ENCODE results near the gene TMC4. TPM values are rescaled to one million over a fixed set of nuclear protein-coding genes. Genes with fewer than 3 reads are reported as not detected.

Gene TMC4
- total RNA-seq, 2 experiments from 2014 or later: 0.26 to 0.27 TPM

DNA sequence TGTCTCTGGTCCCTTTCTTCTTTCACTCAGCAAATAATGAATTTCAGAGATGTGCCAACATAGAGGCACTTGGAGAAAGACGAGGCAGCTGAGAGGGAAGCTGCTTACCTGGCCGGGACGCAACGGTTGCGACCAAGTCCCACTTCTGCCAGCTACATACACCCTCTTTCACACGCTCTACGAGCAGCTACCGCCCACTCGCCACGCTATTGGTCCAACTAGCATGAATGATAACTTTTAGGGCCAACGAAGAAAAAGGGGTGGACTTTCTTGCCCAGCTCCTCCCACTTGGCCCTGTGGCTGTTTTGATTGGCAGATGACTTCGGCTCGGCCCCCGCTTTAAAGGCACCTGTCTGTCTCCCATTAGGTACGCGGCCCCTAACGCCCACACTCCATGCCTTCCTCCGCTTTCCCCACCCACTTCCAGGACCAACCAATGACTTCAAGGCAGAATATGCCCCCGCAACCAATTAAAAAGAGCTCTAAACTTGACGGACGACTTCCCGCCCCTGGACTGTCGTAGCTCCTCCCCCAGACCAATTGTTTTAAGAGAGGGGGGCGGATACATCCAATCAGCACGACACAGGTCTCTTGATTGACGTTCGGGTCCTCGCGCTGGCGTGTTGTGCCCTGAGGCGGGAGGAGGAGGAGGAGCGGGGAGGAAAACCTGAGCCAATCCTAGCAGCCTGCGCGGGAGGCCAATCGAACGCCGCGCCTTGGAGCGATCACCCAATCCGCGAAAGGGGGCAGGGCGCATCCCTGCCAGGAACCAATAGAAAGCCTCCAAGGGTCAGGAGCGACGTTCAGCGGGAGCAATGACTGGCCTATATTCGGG lies 35.9 kb downstream of the TMC4 start:
- Mint-ChIP-seq H3K4me3 (peak overlapping the region; percentile 86), H3K9me3 (no peaks in the 10 kb centered on the region), H3K27ac (peak overlapping the region; percentile 76), H3K4me1 (ENCODE audit: low read depth) (peaks cover 50% of the 10 kb centered on the region), H3K36me3 (peaks cover 3% of the 10 kb centered on the region), H3K27me3 (no peaks in the 10 kb centered on the region)
- POLR2A ChIA-PET: interaction anchor here (0.8 to 3.0 kb wide), 13 partner anchors 18 to 326 kb away, joined by 3 to 17 read pairs (median 5); partner anchors contain the start of genes LENG1, LENG9, MBOAT7 and MYADM
- CTCF ChIA-PET: interaction anchor here (0.6 to 1.6 kb wide), 6 partner anchors 19 to 129 kb away, joined by 3 to 9 read pairs (median 4); partner anchors contain the start of genes LENG1, MBOAT7, PRPF31 and TFPT
- intact Hi-C loops (cut with micrococcal nuclease): loop anchor here (1.0 kb wide), 6 partner anchors 22 to 268 kb away; partner anchors contain the start of genes LENG1, NDUFA3, PRPF31 and TFPT
- peak; percentile 100 for DNase-seq

DNA sequence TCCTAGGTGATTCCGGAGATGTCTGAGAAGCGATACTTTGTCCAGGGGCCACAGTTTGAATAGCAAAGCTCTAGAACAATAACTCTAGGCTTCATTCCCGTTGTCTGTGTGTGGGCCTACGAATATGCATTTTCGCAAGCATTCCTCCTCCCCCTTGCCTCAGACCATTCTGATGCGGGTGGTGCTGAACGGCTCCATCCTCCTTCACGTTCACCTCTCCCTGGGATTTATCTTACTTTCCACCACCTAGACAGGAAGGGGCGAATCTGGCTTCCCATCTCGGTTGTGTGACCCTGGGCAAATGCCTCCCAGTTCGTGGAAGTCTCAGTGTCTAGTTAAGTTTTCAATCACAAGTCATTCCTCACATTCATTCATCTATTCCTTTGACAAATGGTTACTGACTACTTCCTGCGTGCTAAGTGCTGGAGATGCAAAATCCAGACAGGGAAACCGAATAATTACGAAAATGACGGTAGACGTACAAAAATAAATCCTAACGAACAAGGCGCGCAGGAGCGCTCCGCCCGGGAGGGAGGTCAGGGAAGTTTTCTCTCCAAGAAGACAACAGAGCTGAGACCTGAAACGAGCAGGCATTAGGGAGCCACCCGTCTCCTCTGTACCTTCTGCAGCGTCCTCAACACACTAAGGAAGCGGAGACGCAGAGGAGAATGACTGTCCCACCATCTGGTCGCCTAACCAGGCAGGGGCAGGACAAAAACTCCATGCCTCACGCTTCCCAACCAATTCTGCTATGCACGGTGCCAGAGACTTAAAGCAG lies 36.7 kb downstream of the TMC4 start:
- ChIA-PET CTCF (interaction anchor here (1.1 to 1.6 kb wide), 3 partner anchors 24 to 53 kb away, joined by 3 to 9 read pairs (median 9); partner anchors contain the start of genes LENG1 and MBOAT7), POLR2A (interaction anchor here (0.8 to 3.0 kb wide), 12 partner anchors 19 to 327 kb away, joined by 3 to 17 read pairs (median 6); partner anchors contain the start of genes LENG1, LENG9, MBOAT7 and MYADM)
- H3K36me3 Mint-ChIP-seq: peaks cover 8% of the 10 kb centered on the region
- intact Hi-C loops (cut with micrococcal nuclease): no loop called here
- H3K4me3 Mint-ChIP-seq: peak overlapping the region; percentile 86
- no peaks in the 10 kb centered on the region for H3K9me3 Mint-ChIP-seq
- H3K27me3 Mint-ChIP-seq: no peaks in the 10 kb centered on the region
- H3K27ac Mint-ChIP-seq: peak overlapping the region; percentile 76
- H3K4me1 Mint-ChIP-seq (ENCODE audit: low read depth): peaks cover 42% of the 10 kb centered on the region
- DNase-seq: no peak

DNA sequence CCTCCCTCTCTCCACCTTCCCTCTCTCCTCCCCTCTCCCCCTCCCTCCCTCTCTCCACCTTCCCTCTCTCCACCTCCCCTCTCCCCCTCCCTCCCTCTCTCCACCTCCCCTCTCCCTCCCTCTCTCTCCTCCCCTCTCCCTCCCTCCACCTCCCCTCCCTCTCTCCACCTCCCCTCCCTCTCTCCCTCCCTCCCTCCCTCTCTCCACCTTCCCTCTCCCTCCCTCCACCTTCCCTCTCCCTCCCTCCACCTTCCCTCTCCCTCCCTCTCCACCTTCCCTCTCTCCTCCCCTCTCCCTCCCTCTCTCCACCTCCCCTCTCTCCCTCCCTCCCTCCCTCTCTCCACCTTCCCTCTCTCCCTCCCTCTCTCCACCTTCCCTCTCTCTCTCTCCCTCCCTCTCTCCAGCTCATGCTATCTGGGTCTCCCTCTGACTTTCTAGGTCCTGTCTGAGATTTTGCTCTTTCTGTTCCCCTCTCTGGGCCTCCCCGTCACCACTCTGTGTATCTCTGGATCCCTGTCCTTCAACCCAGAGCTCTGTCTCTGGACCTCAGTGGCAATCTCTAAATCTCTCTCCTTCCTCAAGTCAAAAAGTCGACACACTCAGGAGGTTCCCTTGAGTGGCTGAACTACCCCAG lies 38.9 kb downstream of the TMC4 start:
- Mint-ChIP-seq H3K4me3 (no peak overlapping the region), H3K9me3 (no peaks in the 10 kb centered on the region), H3K4me1 (ENCODE audit: low read depth) (peaks cover 21% of the 10 kb centered on the region), H3K27ac (peak overlapping the region; percentile 9), H3K27me3 (no peaks in the 10 kb centered on the region), H3K36me3 (peaks cover 11% of the 10 kb centered on the region)
- intact Hi-C loops (cut with micrococcal nuclease): no loop called here
- no peak for DNase-seq
- ChIA-PET CTCF (no interaction called here), POLR2A (no interaction called here)

DNA sequence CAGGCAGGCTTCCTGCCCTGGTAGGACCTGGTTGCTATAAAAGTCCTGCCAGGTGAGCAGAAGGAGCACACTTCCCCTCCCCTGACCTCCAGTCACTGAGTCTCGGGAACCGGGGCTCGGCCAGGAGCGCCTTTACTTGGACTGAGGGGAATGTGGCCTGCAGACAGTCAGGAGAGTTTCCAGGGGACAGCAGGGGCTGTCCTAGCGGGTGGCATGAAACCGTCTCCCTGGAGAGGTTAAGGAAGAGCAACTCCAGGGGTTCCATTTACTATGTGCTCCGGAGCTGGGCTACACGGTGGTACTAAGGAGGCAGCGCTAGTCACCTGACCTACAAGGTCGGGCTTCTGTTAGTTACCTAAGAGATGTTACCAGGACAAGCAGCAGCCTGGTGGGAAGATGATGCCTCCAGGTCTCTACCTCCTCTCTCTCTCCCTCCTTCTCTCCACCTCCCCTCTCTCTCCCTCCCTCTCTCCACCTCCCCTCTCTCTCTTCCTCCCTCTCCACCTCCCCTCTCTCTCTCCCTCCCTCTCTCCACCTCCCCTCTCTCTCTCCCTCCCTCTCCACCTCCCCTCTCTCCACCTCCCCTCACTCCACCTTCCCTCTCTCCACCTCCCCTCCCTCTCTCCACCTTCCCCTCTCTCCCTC lies 39.5 kb downstream of the TMC4 start:
- intact Hi-C loops (cut with micrococcal nuclease): no loop called here

DNA sequence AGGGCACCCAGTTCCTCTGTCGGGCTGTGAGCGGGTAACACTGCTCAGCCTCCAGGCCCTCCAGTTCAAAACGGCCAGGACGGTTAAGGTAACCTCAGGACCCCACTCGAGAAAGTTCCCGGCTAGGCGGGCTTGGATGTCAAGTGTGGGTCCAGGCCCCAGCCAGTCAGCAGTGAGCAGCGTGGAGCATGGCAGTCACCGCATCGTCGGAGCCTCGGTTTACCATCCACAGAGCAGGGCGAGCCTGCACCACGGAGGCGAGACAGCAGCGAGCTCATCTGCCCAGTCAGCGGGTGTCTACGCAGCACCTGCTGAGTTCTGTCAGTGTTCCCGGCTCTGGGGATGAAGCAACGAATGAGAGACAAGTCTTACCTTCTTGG lies 43.4 kb downstream of the TMC4 start:
- intact Hi-C loops (cut with micrococcal nuclease): no loop called here
- POLR2A ChIA-PET: no interaction called here
- Mint-ChIP-seq H3K36me3 (peaks cover 19% of the 10 kb centered on the region), H3K27me3 (no peaks in the 10 kb centered on the region), H3K4me3 (no peak overlapping the region), H3K4me1 (ENCODE audit: low read depth) (peaks cover 3% of the 10 kb centered on the region), H3K9me3 (no peaks in the 10 kb centered on the region), H3K27ac (no peak overlapping the region)
- CTCF ChIA-PET: no interaction called here
- no peak for DNase-seq

More for the DNA sequence above, 39.5 kb downstream of the TMC4 start:
- Mint-ChIP-seq H3K4me3 (no peak overlapping the region), H3K9me3 (no peaks in the 10 kb centered on the region), H3K27ac (no peak overlapping the region), H3K4me1 (ENCODE audit: low read depth) (peaks cover 15% of the 10 kb centered on the region), H3K36me3 (peaks cover 11% of the 10 kb centered on the region), H3K27me3 (no peaks in the 10 kb centered on the region)
- no peak for DNase-seq
- POLR2A ChIA-PET: no interaction called here
- CTCF ChIA-PET: no interaction called here

DNA sequence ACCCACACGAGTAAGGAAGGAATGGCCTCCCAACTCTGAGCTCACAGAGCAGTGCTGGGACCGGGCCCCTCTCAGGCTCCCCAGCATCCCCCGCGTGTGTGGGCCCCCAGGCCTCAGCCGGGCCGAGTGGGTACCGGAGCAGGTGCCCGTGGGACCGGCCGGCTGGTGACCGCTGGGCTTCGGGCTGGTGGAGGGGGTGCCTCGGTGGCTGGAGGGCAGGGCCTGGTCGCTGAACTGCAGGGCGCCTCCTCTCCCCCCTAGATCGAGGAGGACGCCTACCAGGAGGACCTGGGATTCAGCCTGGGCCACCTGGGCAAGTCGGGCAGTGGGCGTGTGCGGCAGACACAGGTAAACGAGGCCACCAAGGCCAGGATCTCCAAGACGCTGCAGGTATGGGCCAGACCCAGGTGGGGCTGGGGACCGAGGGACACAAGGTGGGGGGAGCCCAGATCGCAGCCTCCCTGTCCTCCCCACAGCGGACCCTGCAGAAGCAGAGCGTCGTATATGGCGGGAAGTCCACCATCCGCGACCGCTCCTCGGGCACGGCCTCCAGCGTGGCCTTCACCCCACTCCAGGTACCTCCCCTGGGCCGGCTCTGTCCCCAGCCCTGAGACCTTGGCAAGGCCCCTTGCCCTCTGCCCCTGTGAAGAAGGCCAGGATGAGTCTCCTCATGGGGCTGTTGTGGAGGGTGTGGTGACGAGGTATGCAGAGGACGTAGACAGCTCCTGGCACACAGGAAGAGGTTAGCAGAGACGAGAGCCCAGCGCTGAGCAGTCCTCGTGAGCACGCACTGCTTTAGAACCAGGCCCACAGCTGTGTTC lies 44.0 kb downstream of the TMC4 start:
- CTCF ChIA-PET: no interaction called here
- peaks cover 22% of the 10 kb centered on the region for H3K36me3 Mint-ChIP-seq
- H3K4me3 Mint-ChIP-seq: no peak overlapping the region
- no peaks in the 10 kb centered on the region for H3K9me3 Mint-ChIP-seq
- H3K4me1 Mint-ChIP-seq (ENCODE audit: low read depth): no peaks in the 10 kb centered on the region
- DNase-seq: no peak
- POLR2A ChIA-PET: no interaction called here
- intact Hi-C loops (cut with micrococcal nuclease): no loop called here
- no peak overlapping the region for H3K27ac Mint-ChIP-seq
- no peaks in the 10 kb centered on the region for H3K27me3 Mint-ChIP-seq

DNA sequence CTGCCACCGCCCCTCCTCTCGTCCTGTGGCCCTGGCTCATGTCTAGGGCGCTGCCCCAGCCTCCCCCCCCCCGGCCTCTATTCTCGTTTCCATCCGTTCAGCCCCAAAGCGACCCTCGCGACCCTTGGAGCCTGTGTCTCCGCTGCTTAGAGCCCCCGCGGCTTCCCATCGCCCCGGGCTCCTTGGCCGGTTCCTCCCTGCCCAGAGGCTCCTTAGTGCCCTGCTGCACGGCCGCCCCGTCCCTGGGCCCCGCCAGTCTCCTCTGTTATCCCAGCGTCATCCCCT lies 44.6 kb downstream of the TMC4 start:
- no peak for DNase-seq
- H3K36me3 Mint-ChIP-seq: peaks cover 24% of the 10 kb centered on the region
- ChIA-PET CTCF (no interaction called here), POLR2A (no interaction called here)
- H3K27ac Mint-ChIP-seq: no peak overlapping the region
- H3K4me1 Mint-ChIP-seq (ENCODE audit: low read depth): no peaks in the 10 kb centered on the region
- H3K9me3 Mint-ChIP-seq: no peaks in the 10 kb centered on the region
- H3K27me3 Mint-ChIP-seq: no peaks in the 10 kb centered on the region
- H3K4me3 Mint-ChIP-seq: no peak overlapping the region
- intact Hi-C loops (cut with micrococcal nuclease): no loop called here

DNA sequence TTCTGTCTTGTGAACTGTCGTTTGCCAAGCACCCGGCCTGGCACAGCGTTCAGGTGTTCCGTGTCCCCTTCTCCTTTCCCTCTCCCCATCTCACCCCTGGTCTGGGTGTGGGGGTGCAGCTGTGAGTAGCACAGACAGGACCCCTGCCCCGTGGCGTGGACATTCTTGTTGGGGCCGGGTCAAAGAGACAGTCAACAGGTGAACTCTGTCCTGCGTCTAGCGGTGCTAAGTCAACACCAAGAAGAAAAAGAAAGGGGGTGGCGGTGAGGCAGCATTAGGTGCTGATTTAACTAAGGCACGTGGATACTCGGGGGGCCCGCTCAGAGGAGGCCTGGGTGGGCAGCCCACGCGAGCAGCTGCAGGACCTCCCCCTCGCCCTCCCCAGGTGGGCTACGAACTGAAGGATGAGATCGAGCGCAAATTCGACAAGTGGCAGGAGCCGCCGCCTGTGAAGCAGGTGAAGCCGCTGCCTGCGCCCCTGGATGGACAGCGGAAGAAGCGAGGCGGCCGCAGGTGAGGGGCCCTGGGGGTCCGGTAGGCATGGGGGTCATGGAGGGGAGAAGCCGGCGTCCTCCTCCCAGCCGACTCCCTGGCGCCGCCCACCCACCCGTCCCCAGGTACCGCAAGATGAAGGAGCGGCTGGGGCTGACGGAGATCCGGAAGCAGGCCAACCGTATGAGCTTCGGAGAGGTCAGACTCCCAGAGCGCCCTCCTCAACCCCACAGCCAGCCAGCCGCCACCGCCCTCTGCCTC lies 45.1 kb downstream of the TMC4 start:
- Mint-ChIP-seq H3K36me3 (peaks cover 26% of the 10 kb centered on the region), H3K4me3 (no peak overlapping the region), H3K27me3 (no peaks in the 10 kb centered on the region), H3K4me1 (ENCODE audit: low read depth) (no peaks in the 10 kb centered on the region), H3K9me3 (no peaks in the 10 kb centered on the region), H3K27ac (no peak overlapping the region)
- DNase-seq: no peak
- ChIA-PET POLR2A (no interaction called here), CTCF (no interaction called here)
- intact Hi-C loops (cut with micrococcal nuclease): no loop called here

DNA sequence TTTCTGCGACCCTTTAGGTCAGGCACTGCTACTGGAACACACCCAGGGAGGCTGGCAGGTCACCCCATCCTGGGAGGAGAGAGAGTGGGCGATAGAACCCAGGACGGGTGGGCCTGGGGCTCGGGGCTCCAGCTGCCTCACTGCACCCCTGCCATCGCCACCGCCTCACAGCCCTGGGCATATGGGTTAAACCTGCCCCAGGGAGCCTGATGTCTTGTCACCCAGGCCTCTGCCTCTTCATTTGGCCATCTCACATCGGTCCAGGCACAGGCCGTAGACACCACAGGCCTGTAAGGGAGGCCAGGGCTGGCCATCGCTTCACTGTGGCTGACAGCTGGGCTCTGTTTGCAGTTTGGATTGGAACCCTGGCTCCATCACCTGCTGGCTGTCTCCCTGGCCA lies 47.2 kb downstream of the TMC4 start:
- no peaks in the 10 kb centered on the region for H3K4me1 Mint-ChIP-seq (ENCODE audit: low read depth)
- peaks cover 25% of the 10 kb centered on the region for H3K36me3 Mint-ChIP-seq
- H3K4me3 Mint-ChIP-seq: no peak overlapping the region
- ChIA-PET POLR2A (no interaction called here), CTCF (no interaction called here)
- no peak for DNase-seq
- intact Hi-C loops (cut with micrococcal nuclease): no loop called here
- no peaks in the 10 kb centered on the region for H3K27me3 Mint-ChIP-seq
- no peaks in the 10 kb centered on the region for H3K9me3 Mint-ChIP-seq
- no peak overlapping the region for H3K27ac Mint-ChIP-seq

DNA sequence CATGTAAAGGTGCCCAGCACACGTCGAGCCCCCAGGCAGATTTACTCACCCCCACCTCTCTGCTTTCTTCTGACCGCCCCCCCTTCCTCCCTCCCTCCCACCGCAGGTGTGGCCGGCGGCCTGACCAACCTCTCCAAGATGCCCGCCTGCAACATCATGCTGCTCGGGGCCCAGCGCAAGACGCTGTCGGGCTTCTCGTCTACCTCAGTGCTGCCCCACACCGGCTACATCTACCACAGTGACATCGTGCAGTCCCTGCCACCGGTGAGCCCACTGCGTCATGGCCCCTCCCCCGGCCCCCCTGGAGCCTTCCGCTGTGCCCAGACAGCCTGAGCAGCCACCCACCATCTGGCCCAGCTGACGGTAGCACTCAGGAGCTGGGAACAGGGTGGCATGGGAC lies 48.6 kb downstream of the TMC4 start:
- H3K4me1 Mint-ChIP-seq (ENCODE audit: low read depth): no peaks in the 10 kb centered on the region
- peaks cover 30% of the 10 kb centered on the region for H3K36me3 Mint-ChIP-seq
- no peaks in the 10 kb centered on the region for H3K27me3 Mint-ChIP-seq
- intact Hi-C loops (cut with micrococcal nuclease): no loop called here
- no peak for DNase-seq
- ChIA-PET CTCF (no interaction called here), POLR2A (no interaction called here)
- H3K9me3 Mint-ChIP-seq: no peaks in the 10 kb centered on the region
- no peak overlapping the region for H3K4me3 Mint-ChIP-seq
- H3K27ac Mint-ChIP-seq: no peak overlapping the region

DNA sequence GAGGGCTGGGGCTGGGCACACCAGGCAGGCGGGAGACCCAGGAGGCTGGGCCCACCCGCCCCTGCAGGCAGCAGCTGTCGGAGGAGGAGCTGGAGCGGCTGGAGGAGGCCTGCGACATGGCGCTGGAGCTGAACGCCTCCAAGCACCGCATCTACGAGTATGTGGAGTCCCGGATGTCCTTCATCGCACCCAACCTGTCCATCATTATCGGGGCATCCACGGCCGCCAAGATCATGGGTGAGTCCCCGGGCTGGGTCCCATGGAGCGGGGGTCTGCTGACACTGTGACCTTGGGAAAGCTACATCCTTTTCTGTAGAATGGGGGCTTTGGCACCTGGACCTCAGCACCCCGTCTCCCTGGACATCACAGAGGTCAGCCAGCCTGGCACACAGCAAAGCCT lies 49.3 kb downstream of the TMC4 start:
- H3K4me1 Mint-ChIP-seq (ENCODE audit: low read depth): no peaks in the 10 kb centered on the region
- intact Hi-C loops (cut with micrococcal nuclease): no loop called here
- H3K9me3 Mint-ChIP-seq: no peaks in the 10 kb centered on the region
- POLR2A ChIA-PET: no interaction called here
- no peaks in the 10 kb centered on the region for H3K27me3 Mint-ChIP-seq
- no peak for DNase-seq
- H3K36me3 Mint-ChIP-seq: peaks cover 28% of the 10 kb centered on the region
- H3K4me3 Mint-ChIP-seq: no peak overlapping the region
- CTCF ChIA-PET: no interaction called here
- no peak overlapping the region for H3K27ac Mint-ChIP-seq

Data from activated CD4-positive, alpha-beta memory T cell treated with anti-CD3 and anti-CD28 coated beads for 36 hours (primary cell).